ENCODE measurements around the gene SMURF1.

GRCh38 chr7:98982686-98983085 is 161.2 kb downstream of the SMURF1 start:
- TF ChIP-seq CTCF (IDR thresholded peaks at IDR 0.05; ENCODE audit: insufficient read depth, low read depth, low read length) (no peak), EZH2 (IDR thresholded peaks at IDR 0.05; ENCODE audit: insufficient read depth, low read length) (no peak)
